ENCODE results near the gene KRTAP5-1. TPM values are rescaled to one million over a fixed set of nuclear protein-coding genes. Genes with fewer than 3 reads are reported as not detected.
"Not testable (repeated sequence)": the region's sequence is repeated elsewhere in the genome, so short reads cannot be mapped to it uniquely, and the experiment has no call there.

KRTAP5-1 gene
- total RNA-seq, 1 experiment from 2014 or later = not detected

DNA sequence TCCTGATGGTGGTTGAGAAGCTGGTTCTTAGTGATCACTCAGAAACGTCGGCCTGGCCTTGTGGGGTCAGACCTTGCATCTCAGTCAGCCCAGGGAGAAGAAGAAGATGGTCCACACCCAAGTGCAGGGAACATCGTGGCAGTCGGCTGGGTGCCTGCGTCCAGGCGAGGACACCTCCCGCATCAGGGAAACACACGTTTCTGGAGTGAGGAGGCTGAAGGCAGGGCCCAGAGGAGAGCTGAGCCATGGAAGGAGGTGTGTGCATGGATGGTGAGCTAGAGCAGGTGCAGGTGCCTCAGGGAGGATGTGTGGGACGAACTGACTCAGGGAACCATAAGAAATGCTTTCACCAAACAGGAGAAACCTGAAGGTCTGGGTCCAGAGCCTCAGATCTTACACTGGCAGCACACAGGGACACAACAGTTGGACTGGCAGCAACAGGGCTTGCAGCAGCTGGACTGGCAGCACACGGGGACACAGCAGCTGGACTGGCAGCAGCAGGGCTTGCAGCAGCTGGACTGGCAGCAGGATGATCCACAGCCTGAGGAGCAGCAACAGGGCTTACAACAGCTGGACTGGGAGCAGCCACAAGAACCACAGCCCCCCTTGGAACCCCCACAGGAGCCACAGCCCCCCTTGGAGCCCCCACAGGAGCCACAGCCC is 12.4 kb upstream of the KRTAP5-1 start:
- peaks cover 29% of the 10 kb centered on the region; the same call in 1 of the 2 replicates for H3K27me3 ChIP-seq (ENCODE audit: insufficient read depth, low read length)
- no peaks in the 10 kb centered on the region for H3K9me2 ChIP-seq (ENCODE audit: insufficient read depth)
- DNase-seq (ENCODE audit: low read depth, low spot score) (no peak), ATAC-seq (no peak)
- no peak overlapping the region for H3K4me3 ChIP-seq (replicated peaks in 1 of 2; ENCODE audit: low read depth in 1 of 2, low read length in 2 of 2)
- H4K20me1 ChIP-seq (ENCODE audit: insufficient read depth) = no peaks in the 10 kb centered on the region
- no peaks in the 10 kb centered on the region for H3K79me2 ChIP-seq (ENCODE audit: insufficient read depth, low read length)
- RAD21 ChIA-PET (ENCODE audit: low non-redundant PET in 1 of 2, low total read pairs in 2 of 2, uncharacterized antibody in 2 of 2, unreplicated experiment in 2 of 2) = no interaction called here
- CTCF ChIA-PET = no interaction called here
- no peak overlapping the region for H3K27ac ChIP-seq (ENCODE audit: low read depth, low read length)
- no peaks in the 10 kb centered on the region for H3K36me3 ChIP-seq (ENCODE audit: control insufficient read depth in 1 of 2, insufficient read depth in 2 of 2, low read length in 2 of 2)
- POLR2A ChIA-PET = no interaction called here
- H3K9ac ChIP-seq (ENCODE audit: low read length) = no peak overlapping the region
- H3K4me2 ChIP-seq (ENCODE audit: low read length) = no peak overlapping the region
- TF ChIP-seq YY1 (IDR thresholded peaks at IDR 0.05; ENCODE audit: extremely low read depth, insufficient replicate concordance, low read depth, low read length) (no peak), EZH2 (IDR thresholded peaks at IDR 0.05) (no peak), POLR2A (IDR thresholded peaks at IDR 0.05; ENCODE audit: borderline replicate concordance, extremely low read depth, insufficient read depth, insufficient read length) (no peak)
- TF ChIP-seq, protein P1, sequence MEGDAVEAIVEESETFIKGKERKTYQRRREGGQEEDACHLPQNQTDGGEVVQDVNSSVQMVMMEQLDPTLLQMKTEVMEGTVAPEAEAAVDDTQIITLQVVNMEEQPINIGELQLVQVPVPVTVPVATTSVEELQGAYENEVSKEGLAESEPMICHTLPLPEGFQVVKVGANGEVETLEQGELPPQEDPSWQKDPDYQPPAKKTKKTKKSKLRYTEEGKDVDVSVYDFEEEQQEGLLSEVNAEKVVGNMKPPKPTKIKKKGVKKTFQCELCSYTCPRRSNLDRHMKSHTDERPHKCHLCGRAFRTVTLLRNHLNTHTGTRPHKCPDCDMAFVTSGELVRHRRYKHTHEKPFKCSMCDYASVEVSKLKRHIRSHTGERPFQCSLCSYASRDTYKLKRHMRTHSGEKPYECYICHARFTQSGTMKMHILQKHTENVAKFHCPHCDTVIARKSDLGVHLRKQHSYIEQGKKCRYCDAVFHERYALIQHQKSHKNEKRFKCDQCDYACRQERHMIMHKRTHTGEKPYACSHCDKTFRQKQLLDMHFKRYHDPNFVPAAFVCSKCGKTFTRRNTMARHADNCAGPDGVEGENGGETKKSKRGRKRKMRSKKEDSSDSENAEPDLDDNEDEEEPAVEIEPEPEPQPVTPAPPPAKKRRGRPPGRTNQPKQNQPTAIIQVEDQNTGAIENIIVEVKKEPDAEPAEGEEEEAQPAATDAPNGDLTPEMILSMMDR (IDR thresholded peaks at IDR 0.05 in 2 of 3, conservative IDR thresholded peaks at IDR 0.05 in 1 of 3; ENCODE audit: borderline replicate concordance in 1 of 3, insufficient read depth in 1 of 3, low read depth in 2 of 3, low read length in 2 of 3) = no peak
- BruUV-seq (replicated peaks) = no TSS peak
- peaks cover 0 to 3% of the 10 kb centered on the region in 2 experiments; a peak in 1 of 4 replicates for H3K4me1 ChIP-seq (ENCODE audit: control insufficient read depth in 1 of 2, insufficient read depth in 2 of 2, low read length in 2 of 2)
- H3K9me3 ChIP-seq (ENCODE audit: control insufficient read depth in 1 of 2, insufficient read depth in 1 of 2, low read depth in 1 of 2, low read length in 2 of 2) = no peaks in the 10 kb centered on the region
- no peak overlapping the region for H2AFZ ChIP-seq (ENCODE audit: low read depth, low read length, poor library complexity, severe bottlenecking)
- intact Hi-C loops (cut with micrococcal nuclease) = no loop called here

DNA sequence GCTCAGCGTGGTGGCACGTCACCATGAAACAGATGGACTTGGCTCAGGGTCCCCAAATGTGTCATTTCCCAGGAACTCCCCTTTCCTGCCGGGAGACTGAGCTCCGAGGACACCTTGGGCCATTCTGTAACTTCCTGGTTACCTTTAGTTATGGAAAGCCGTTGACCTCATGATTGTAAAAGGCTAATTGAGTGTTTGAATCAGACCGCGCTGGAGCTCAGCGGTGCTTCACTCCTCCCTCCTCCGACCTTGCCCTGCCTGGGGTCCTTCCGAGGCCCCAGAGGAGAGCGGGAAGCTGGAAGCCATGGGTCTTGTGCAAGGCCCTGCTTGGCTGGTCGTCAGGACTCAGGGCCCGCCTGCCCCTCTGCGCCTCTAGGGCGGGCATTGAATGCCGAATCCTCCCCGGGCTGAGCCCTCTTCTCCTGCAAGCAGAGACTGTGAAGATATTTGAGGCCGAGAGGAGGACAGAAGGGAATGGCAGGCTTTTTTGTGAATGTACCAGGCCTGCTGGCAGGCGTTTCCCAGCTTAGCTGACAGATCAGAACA is 11.6 kb upstream of the KRTAP5-1 start:
- H3K27ac ChIP-seq (ENCODE audit: low read depth, low read length); H3K4me2 ChIP-seq (ENCODE audit: low read length); H4K20me1 ChIP-seq (ENCODE audit: insufficient read depth); H3K79me2 ChIP-seq (ENCODE audit: insufficient read depth, low read length); H3K36me3 ChIP-seq (ENCODE audit: control insufficient read depth in 1 of 2, insufficient read depth in 2 of 2, low read length in 2 of 2); H2AFZ ChIP-seq (ENCODE audit: low read depth, low read length, poor library complexity, severe bottlenecking); H3K4me3 ChIP-seq (replicated peaks in 1 of 2; ENCODE audit: low read depth in 1 of 2, low read length in 2 of 2); H3K4me1 ChIP-seq (ENCODE audit: control insufficient read depth in 1 of 2, insufficient read depth in 2 of 2, low read length in 2 of 2); H3K9me3 ChIP-seq (ENCODE audit: control insufficient read depth in 1 of 2, insufficient read depth in 1 of 2, low read depth in 1 of 2, low read length in 2 of 2); intact Hi-C loops (cut with micrococcal nuclease); H3K9ac ChIP-seq (ENCODE audit: low read length); H3K9me2 ChIP-seq (ENCODE audit: insufficient read depth); DNase-seq (ENCODE audit: low read depth, low spot score); RAD21 ChIA-PET (ENCODE audit: low non-redundant PET in 1 of 2, low total read pairs in 2 of 2, uncharacterized antibody in 2 of 2, unreplicated experiment in 2 of 2); ATAC-seq; POLR2A ChIA-PET; BruUV-seq (replicated peaks): not testable (repeated sequence)
- CTCF ChIA-PET = interaction anchor here (1.8 to 1.9 kb wide), 2 partner anchors 23 to 50 kb away, joined by 17 to 29 read pairs; no protein-coding TSS in a partner anchor
- peaks cover 32% of the 10 kb centered on the region; the same call in 1 of the 2 replicates for H3K27me3 ChIP-seq (ENCODE audit: insufficient read depth, low read length)

DNA sequence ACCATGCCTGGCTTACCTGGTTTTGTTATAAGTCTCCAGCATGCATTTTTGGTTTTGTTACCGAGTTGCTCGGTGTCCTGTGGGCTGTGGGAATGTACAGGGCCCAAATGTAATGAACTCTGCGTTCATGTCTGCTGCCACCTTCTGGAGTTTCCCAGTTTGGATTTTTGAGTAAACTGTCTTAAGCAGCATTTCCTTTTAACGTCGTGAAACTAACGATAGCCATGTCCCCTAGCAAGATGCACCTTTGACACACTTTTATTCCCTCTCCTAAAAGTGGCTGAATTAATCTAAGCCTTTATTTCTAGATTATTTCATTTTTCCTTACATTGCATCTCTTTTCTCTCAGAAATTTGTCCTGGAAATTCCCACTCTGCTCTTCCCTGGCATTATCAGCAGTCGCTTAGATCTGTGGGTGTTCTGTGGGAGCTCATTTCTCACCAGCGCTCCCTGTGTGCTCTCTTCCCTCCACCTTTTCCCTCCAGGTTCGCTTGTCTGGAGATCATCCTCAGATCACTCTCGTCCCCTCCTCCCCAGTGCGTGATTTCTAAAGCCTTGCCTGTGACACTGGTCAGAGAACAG is 11.0 kb upstream of the KRTAP5-1 start:
- not testable (repeated sequence) for H3K4me3 ChIP-seq (replicated peaks in 1 of 2; ENCODE audit: low read depth in 1 of 2, low read length in 2 of 2); H3K9me2 ChIP-seq (ENCODE audit: insufficient read depth); H3K27ac ChIP-seq (ENCODE audit: low read depth, low read length); H3K9ac ChIP-seq (ENCODE audit: low read length); H3K4me1 ChIP-seq (ENCODE audit: control insufficient read depth in 1 of 2, insufficient read depth in 2 of 2, low read length in 2 of 2); H3K9me3 ChIP-seq (ENCODE audit: control insufficient read depth in 1 of 2, insufficient read depth in 1 of 2, low read depth in 1 of 2, low read length in 2 of 2); BruUV-seq (replicated peaks); H3K36me3 ChIP-seq (ENCODE audit: control insufficient read depth in 1 of 2, insufficient read depth in 2 of 2, low read length in 2 of 2); H4K20me1 ChIP-seq (ENCODE audit: insufficient read depth); H3K79me2 ChIP-seq (ENCODE audit: insufficient read depth, low read length); DNase-seq (ENCODE audit: low read depth, low spot score)
- intact Hi-C loops (cut with micrococcal nuclease) = loop anchor here (1.0 kb wide), 1 partner anchor 50 kb away; no protein-coding TSS in a partner anchor
- CTCF ChIA-PET = interaction anchor here (0.9 to 1.9 kb wide), 11 partner anchors 9 to 49 kb away, joined by 3 to 29 read pairs (median 5); no protein-coding TSS in a partner anchor
- RAD21 ChIA-PET (ENCODE audit: low non-redundant PET in 1 of 2, low total read pairs in 2 of 2, uncharacterized antibody in 2 of 2, unreplicated experiment in 2 of 2) = interaction anchor here (0.8 to 1.2 kb wide), 3 partner anchors 20 to 50 kb away, joined by 3 to 5 read pairs (median 3); no protein-coding TSS in a partner anchor
- ATAC-seq = peak; percentile 33
- POLR2A ChIA-PET = interaction anchor here (0.9 to 1.5 kb wide), 2 partner anchors 48 to 49 kb away, joined by 3 to 4 read pairs; no protein-coding TSS in a partner anchor
- 0 out of 2 replicates have a peak overlapping the region, but pooled peaks have one; percentile 21 for H3K4me2 ChIP-seq (ENCODE audit: low read length)
- peak overlapping the region; percentile 88 for H2AFZ ChIP-seq (ENCODE audit: low read depth, low read length, poor library complexity, severe bottlenecking)
- peaks cover 32% of the 10 kb centered on the region; the same call in 1 of the 2 replicates for H3K27me3 ChIP-seq (ENCODE audit: insufficient read depth, low read length)

Data from HCT116 (cell line).